ENCODE results near the gene ABHD12.

ABHD12 gene

GRCh38 chr20:25282796-25283195 lies 107.8 kb downstream of the ABHD12 start:
- no peak overlapping the region for H3K27ac ChIP-seq (ENCODE audit: poor library complexity, severe bottlenecking)
- peaks cover 93% of the 10 kb centered on the region for H3K36me3 ChIP-seq (ENCODE audit: low read depth)
- no peak overlapping the region for H3K4me3 ChIP-seq (ENCODE audit: severe bottlenecking)
- H3K27me3 ChIP-seq (ENCODE audit: insufficient read depth, poor library complexity, severe bottlenecking): no peaks in the 10 kb centered on the region
- TF ChIP-seq CTCF (IDR thresholded peaks at IDR 0.05; ENCODE audit: poor library complexity, severe bottlenecking): no peak
- no peaks in the 10 kb centered on the region for H3K4me1 ChIP-seq (ENCODE audit: insufficient read depth, poor library complexity, severe bottlenecking)
- DNase-seq (ENCODE audit: low spot score): peak; percentile 56
- no peak for ATAC-seq (ENCODE audit: low read depth)
- no peaks in the 10 kb centered on the region for H3K9me3 ChIP-seq (ENCODE audit: severe bottlenecking)

GRCh38 chr20:25282034-25282781 lies 108.4 kb downstream of the ABHD12 start:
- no peak for TF ChIP-seq CTCF (IDR thresholded peaks at IDR 0.05; ENCODE audit: poor library complexity, severe bottlenecking)
- H3K36me3 ChIP-seq (ENCODE audit: low read depth): peaks cover 93% of the 10 kb centered on the region
- DNase-seq (ENCODE audit: low spot score) (peak; percentile 61), ATAC-seq (ENCODE audit: low read depth) (no peak)
- H3K4me3 ChIP-seq (ENCODE audit: severe bottlenecking): no peak overlapping the region
- H3K9me3 ChIP-seq (ENCODE audit: severe bottlenecking): no peaks in the 10 kb centered on the region
- no peak overlapping the region for H3K27ac ChIP-seq (ENCODE audit: poor library complexity, severe bottlenecking)
- H3K4me1 ChIP-seq (ENCODE audit: insufficient read depth, poor library complexity, severe bottlenecking): no peaks in the 10 kb centered on the region
- H3K27me3 ChIP-seq (ENCODE audit: insufficient read depth, poor library complexity, severe bottlenecking): no peaks in the 10 kb centered on the region

- H3K27me3 ChIP-seq (ENCODE audit: insufficient read depth, poor library complexity, severe bottlenecking): no peaks in the 10 kb centered on the region
- no peak for TF ChIP-seq CTCF (IDR thresholded peaks at IDR 0.05; ENCODE audit: poor library complexity, severe bottlenecking)
- H3K4me1 ChIP-seq (ENCODE audit: insufficient read depth, poor library complexity, severe bottlenecking): no peaks in the 10 kb centered on the region
Measured at GRCh38 chr20:25281541-25281991, 109.1 kb downstream of the ABHD12 start.

GRCh38 chr20:25280574-25281535 lies 109.8 kb downstream of the ABHD12 start:
- H3K27me3 ChIP-seq (ENCODE audit: insufficient read depth, poor library complexity, severe bottlenecking): no peaks in the 10 kb centered on the region
- H3K36me3 ChIP-seq (ENCODE audit: low read depth): peaks cover 82% of the 10 kb centered on the region
- DNase-seq (ENCODE audit: low spot score): peak; percentile 58
- H3K4me3 ChIP-seq (ENCODE audit: severe bottlenecking): no peak overlapping the region
- TF ChIP-seq CTCF (IDR thresholded peaks at IDR 0.05; ENCODE audit: poor library complexity, severe bottlenecking): no peak
- ATAC-seq (ENCODE audit: low read depth): no peak
- no peaks in the 10 kb centered on the region for H3K4me1 ChIP-seq (ENCODE audit: insufficient read depth, poor library complexity, severe bottlenecking)
- no peak overlapping the region for H3K27ac ChIP-seq (ENCODE audit: poor library complexity, severe bottlenecking)
- no peaks in the 10 kb centered on the region for H3K9me3 ChIP-seq (ENCODE audit: severe bottlenecking)

More at GRCh38 chr20:25281541-25281991, 109.1 kb downstream of the ABHD12 start:
- DNase-seq (ENCODE audit: low spot score): peak; percentile 61
- no peak for ATAC-seq (ENCODE audit: low read depth)
- Histone ChIP-seq H3K36me3 (ENCODE audit: low read depth) (peaks cover 86% of the 10 kb centered on the region), H3K27ac (ENCODE audit: poor library complexity, severe bottlenecking) (no peak overlapping the region), H3K9me3 (ENCODE audit: severe bottlenecking) (no peaks in the 10 kb centered on the region), H3K4me3 (ENCODE audit: severe bottlenecking) (no peak overlapping the region)
